Stimulated activated naive B cell treated with anti-CD40 and anti-IgM and Interleukin-4, amounts not matched to agents 10 μg/mL and 1 μg/mL and 100 μg/mL, for 72 hours (primary cell): ENCODE measurements around the gene TIMM10.

ENCODE experiments used
- ATAC-seq, 2 donors: fragments of 150-1000 bp; cut with Tn5 transposase; replicated peaks; 2 replicates each; pipeline ENCODE4 v1.10.0; 2021; ENCODE audit warnings: moderate library complexity in 1 of 2
- DNase-seq: peaks from one replicate; pipeline ENCODE4 v3.0.0; 2021
- H3K27ac Mint-ChIP-seq: one replicate; pipeline ENCODE4 v1.8.0; 2022; ENCODE audit warnings: mild to moderate bottlenecking, mixed read lengths
- H3K27me3 Mint-ChIP-seq, 2 donors: one replicate each; pipeline ENCODE4 v1.8.0; 2022; ENCODE audit warnings: mixed read lengths in 2 of 2
- H3K36me3 Mint-ChIP-seq, 2 donors: one replicate each; pipeline ENCODE4 v1.8.0; 2022; ENCODE audit warnings: mixed read lengths in 2 of 2, mild to moderate bottlenecking in 1 of 2
- H3K4me1 Mint-ChIP-seq, 2 donors: one replicate each; pipeline ENCODE4 v1.8.0; 2022; ENCODE audit warnings: mixed read lengths in 2 of 2, mild to moderate bottlenecking in 1 of 2
- H3K4me3 Mint-ChIP-seq, 2 donors: one replicate each; pipeline ENCODE4 v1.8.0; 2022; ENCODE audit warnings: mild to moderate bottlenecking in 2 of 2, mixed read lengths in 2 of 2, moderate library complexity in 1 of 2
- H3K9me3 Mint-ChIP-seq, 2 donors: one replicate each; pipeline ENCODE4 v1.8.0; 2022; ENCODE audit warnings: mixed read lengths in 2 of 2, mild to moderate bottlenecking in 1 of 2

The TIMM10 gene

DNA sequence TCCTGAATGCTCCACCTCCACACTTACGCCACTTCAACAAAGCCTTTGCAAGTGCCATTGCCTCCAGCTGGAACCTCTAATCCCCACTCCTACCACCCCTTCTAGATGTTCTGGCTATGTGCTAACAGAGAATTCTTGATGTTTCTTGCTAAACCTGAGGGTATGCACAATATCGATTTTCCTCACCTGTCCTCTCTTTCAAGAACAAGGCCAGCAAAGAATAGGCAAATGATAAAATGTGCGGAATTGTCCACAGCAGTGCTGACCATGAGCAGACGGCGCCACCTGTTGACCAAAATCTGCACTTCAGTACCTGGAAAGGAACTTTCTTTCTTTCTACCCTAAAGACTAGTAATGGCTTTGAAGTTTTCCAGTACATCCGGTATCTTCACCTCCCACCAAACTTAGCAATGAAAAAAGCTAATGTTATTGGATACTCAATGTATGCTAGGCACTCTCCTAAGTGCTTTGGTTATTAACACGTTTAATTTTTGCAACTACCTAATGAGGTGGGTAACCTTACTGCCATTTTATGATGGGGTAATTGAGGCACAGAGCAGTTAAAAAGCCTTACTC lies 3.4 kb downstream of the TIMM10 start:
- no peak overlapping the region for H3K27ac Mint-ChIP-seq
- no peaks in the 10 kb centered on the region for H3K27me3 Mint-ChIP-seq
- H3K36me3 Mint-ChIP-seq = peaks cover 24 to 31% of the 10 kb centered on the region in 2 donors
- no peak for ATAC-seq
- H3K9me3 Mint-ChIP-seq = no peaks in the 10 kb centered on the region
- DNase-seq = peak; percentile 22
- no peak overlapping the region for H3K4me3 Mint-ChIP-seq
- H3K4me1 Mint-ChIP-seq = peaks cover 16 to 22% of the 10 kb centered on the region in 2 donors

DNA sequence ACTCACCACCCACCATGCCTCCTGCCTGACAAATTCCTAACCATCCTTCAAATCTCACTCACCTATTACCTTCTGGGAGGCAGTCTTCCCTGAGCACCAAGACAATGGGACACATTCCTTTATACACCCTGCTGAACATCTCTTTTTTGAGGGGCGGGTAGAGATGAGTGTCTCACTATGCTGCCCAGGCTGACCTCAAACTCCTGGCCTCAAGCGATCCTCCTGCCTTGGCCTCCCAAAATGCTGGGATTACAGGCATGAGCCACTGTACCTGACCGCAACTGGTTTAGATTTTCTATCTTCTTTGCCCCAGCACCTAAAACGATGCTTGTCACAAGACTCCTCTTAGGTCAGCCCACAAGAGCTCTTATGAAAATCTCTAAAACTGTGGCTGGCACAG lies 7.1 kb downstream of the TIMM10 start:
- Mint-ChIP-seq H3K9me3 (no peaks in the 10 kb centered on the region), H3K27me3 (no peaks in the 10 kb centered on the region), H3K4me3 (no peak overlapping the region), H3K36me3 (peaks cover 19 to 30% of the 10 kb centered on the region in 2 donors), H3K4me1 (peaks cover 6 to 13% of the 10 kb centered on the region in 2 donors), H3K27ac (no peak overlapping the region)
- ATAC-seq = no peak
- DNase-seq = no peak

GRCh38 chr11:57521116-57521515 lies 9.4 kb downstream of the TIMM10 start:
- H3K4me3 Mint-ChIP-seq = no peak overlapping the region
- ATAC-seq = no peak

GRCh38 chr11:57516061-57516443 lies 14.5 kb downstream of the TIMM10 start:
- H3K27me3 Mint-ChIP-seq = no peaks in the 10 kb centered on the region
- peak overlapping the region; percentile 96 to 97 for H3K4me3 Mint-ChIP-seq
- H3K27ac Mint-ChIP-seq = peak overlapping the region; percentile 87
- no peaks in the 10 kb centered on the region for H3K9me3 Mint-ChIP-seq
- DNase-seq = no peak
- H3K36me3 Mint-ChIP-seq = peaks cover 3 to 4% of the 10 kb centered on the region in 2 donors
- no peak for ATAC-seq
- H3K4me1 Mint-ChIP-seq = peaks cover 27 to 38% of the 10 kb centered on the region in 2 donors

More at GRCh38 chr11:57521116-57521515, 9.4 kb downstream of the TIMM10 start:
- Mint-ChIP-seq H3K36me3 (peaks cover 8 to 16% of the 10 kb centered on the region in 2 donors), H3K4me1 (peaks cover 6 to 9% of the 10 kb centered on the region in 2 donors), H3K27me3 (no peaks in the 10 kb centered on the region), H3K9me3 (no peaks in the 10 kb centered on the region), H3K27ac (no peak overlapping the region)
- no peak for DNase-seq

DNA sequence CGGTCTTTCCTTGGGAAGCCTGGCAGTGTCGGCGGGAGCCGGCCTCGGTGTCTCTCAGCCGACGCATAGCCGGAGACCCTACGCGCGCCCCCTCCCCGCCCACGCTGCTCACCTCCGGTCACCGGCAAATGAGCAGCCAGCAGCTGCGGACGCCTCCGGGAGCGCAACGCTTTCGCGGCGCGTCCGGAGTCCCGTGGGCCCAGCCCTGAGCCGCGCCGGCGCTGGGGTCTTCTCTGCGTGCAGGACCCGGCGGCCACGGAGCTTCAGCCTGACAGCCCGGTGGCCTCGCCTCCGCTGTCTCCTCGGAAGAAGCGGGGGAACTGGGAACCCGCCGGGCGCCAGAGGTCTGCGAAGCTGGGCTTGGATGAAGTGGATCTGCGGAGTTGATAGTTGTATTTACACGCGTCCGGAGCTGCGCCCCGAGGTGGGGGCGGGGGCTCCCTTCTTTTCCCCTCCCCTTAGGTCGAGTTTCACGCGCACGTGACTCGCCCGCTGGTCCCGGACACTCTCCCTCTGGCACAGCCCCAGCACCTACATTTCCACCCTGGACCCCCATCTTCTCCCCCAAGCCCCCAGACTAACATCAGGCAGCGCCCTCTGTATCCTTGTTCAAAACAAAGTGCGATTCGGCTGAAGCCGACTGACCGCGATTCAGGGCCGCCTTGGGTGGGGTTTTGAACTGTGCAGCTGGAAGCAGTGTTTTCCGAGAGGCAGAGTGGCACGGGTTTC lies 15.1 kb downstream of the TIMM10 start, which contains the start of gene SLC43A1:
Gene SLC43A1, minus strand, starts transcription at position 371 of the 729 bp plus-strand sequence. CDS start 1,591 bp downstream, outside the sequence.
- H3K36me3 Mint-ChIP-seq = peaks cover 3 to 4% of the 10 kb centered on the region in 2 donors

DNA sequence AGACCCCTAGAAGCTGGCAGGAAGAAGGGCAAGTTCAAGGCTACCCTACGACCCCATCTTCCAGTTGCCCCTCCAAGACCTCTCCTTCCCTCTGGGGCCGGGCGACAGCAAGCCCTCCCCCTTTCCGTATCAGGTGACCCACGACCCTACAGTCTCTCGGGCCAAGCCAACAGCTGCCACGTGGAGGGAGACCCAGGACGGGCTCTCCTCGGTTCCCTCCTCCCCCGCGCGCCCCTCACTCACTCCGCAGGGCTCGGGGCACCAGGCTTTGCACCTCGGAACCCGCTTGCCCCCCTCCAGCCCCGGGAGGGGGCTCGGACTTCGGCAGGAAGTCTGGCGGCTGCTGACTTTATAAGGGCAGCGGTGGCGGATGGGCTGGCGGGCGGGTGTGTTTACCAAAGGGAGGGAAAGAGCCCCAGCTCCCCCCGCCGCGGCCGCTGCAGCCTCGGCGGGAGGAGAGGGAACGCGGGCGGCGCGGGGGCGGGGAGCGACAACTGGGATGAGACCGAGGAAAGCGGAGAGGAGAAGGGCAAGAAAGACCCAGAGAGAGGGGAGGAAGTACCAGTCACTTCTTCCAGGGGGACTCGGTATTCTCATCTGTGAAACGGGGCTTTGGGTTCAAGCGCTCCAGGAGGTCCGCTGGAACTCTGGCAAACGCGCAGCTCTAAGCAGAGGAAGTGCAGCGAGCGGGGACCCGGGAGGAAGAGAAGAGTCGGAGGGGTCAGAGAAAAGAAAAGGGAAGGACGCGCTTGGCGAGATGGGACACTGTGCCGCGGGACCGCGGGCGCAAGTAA lies 15.8 kb downstream of the TIMM10 start:
- H3K4me1 Mint-ChIP-seq = peaks cover 27 to 38% of the 10 kb centered on the region in 2 donors
- H3K4me3 Mint-ChIP-seq = peak overlapping the region; percentile 96 to 97
- no peak for DNase-seq

More for the DNA sequence above, 15.1 kb downstream of the TIMM10 start, which contains the start of gene SLC43A1:
- peak; percentile 32 to 38 for ATAC-seq
- DNase-seq = no peak
- H3K27ac Mint-ChIP-seq = peak within 1 kb of the TSS; percentile 92
- H3K27me3 Mint-ChIP-seq = no peaks in the 10 kb centered on the region
- peaks cover 27 to 38% of the 10 kb centered on the region in 2 donors for H3K4me1 Mint-ChIP-seq
- H3K4me3 Mint-ChIP-seq = peak within 1 kb of the TSS; percentile 96 to 97
- no peaks in the 10 kb centered on the region for H3K9me3 Mint-ChIP-seq

GRCh38 chr11:57513911-57514537 lies 16.5 kb downstream of the TIMM10 start:
- no peaks in the 10 kb centered on the region for H3K27me3 Mint-ChIP-seq
- no peak for DNase-seq
- no peak overlapping the region for H3K27ac Mint-ChIP-seq

More for the DNA sequence above, 15.8 kb downstream of the TIMM10 start:
- no peaks in the 10 kb centered on the region for H3K9me3 Mint-ChIP-seq
- ATAC-seq = peak; percentile 46 to 54
- no peaks in the 10 kb centered on the region for H3K27me3 Mint-ChIP-seq
- H3K27ac Mint-ChIP-seq = peak overlapping the region; percentile 92
- H3K36me3 Mint-ChIP-seq = peaks cover 3 to 4% of the 10 kb centered on the region in 2 donors

DNA sequence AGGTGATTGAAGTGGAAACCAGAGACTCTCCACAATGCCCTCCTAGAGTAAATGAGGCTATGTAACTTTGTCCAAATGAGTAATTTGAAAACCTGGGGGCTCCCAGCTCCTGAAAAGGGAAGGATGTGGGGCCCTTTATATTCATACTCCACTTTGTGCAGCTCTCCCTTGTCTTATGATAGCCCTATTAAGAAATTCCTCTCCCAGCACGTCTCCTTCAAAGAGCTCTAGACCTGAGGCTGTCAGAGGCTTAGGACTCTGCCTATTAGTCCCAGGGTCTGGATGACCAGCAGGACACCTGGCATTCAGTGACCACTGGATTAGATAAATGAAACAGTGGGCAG lies 17.1 kb downstream of the TIMM10 start:
- H3K27ac Mint-ChIP-seq = no peak overlapping the region
- DNase-seq = no peak
- no peak for ATAC-seq
- H3K9me3 Mint-ChIP-seq = no peaks in the 10 kb centered on the region
- H3K4me3 Mint-ChIP-seq = no peak overlapping the region
- H3K4me1 Mint-ChIP-seq = peaks cover 24 to 33% of the 10 kb centered on the region in 2 donors
- peaks cover 0 to 5% of the 10 kb centered on the region in 2 donors for H3K36me3 Mint-ChIP-seq
- no peaks in the 10 kb centered on the region for H3K27me3 Mint-ChIP-seq

More at GRCh38 chr11:57513911-57514537, 16.5 kb downstream of the TIMM10 start:
- H3K36me3 Mint-ChIP-seq = peaks cover 4 to 5% of the 10 kb centered on the region in 2 donors
- peak overlapping the region; percentile 96 to 97 for H3K4me3 Mint-ChIP-seq
- peaks cover 29 to 38% of the 10 kb centered on the region in 2 donors for H3K4me1 Mint-ChIP-seq
- no peaks in the 10 kb centered on the region for H3K9me3 Mint-ChIP-seq
- ATAC-seq = peak; percentile 52 to 53

GRCh38 chr11:57512646-57513451 lies 17.7 kb downstream of the TIMM10 start:
- no peaks in the 10 kb centered on the region for H3K9me3 Mint-ChIP-seq
- ATAC-seq (no peak), DNase-seq (no peak)
- H3K27ac Mint-ChIP-seq = no peak overlapping the region
- no peaks in the 10 kb centered on the region for H3K27me3 Mint-ChIP-seq
- peaks cover 24 to 33% of the 10 kb centered on the region in 2 donors for H3K4me1 Mint-ChIP-seq
- no peak overlapping the region for H3K4me3 Mint-ChIP-seq
- H3K36me3 Mint-ChIP-seq = peaks cover 0 to 5% of the 10 kb centered on the region in 2 donors

GRCh38 chr11:57511741-57512430 lies 18.7 kb downstream of the TIMM10 start:
- H3K4me3 Mint-ChIP-seq = no peak overlapping the region
- ATAC-seq (no peak), DNase-seq (no peak)
- H3K4me1 Mint-ChIP-seq = peaks cover 24 to 33% of the 10 kb centered on the region in 2 donors
- H3K9me3 Mint-ChIP-seq = no peaks in the 10 kb centered on the region
- no peaks in the 10 kb centered on the region for H3K27me3 Mint-ChIP-seq
- H3K27ac Mint-ChIP-seq = no peak overlapping the region
- H3K36me3 Mint-ChIP-seq = peaks cover 0 to 3% of the 10 kb centered on the region in 2 donors

DNA sequence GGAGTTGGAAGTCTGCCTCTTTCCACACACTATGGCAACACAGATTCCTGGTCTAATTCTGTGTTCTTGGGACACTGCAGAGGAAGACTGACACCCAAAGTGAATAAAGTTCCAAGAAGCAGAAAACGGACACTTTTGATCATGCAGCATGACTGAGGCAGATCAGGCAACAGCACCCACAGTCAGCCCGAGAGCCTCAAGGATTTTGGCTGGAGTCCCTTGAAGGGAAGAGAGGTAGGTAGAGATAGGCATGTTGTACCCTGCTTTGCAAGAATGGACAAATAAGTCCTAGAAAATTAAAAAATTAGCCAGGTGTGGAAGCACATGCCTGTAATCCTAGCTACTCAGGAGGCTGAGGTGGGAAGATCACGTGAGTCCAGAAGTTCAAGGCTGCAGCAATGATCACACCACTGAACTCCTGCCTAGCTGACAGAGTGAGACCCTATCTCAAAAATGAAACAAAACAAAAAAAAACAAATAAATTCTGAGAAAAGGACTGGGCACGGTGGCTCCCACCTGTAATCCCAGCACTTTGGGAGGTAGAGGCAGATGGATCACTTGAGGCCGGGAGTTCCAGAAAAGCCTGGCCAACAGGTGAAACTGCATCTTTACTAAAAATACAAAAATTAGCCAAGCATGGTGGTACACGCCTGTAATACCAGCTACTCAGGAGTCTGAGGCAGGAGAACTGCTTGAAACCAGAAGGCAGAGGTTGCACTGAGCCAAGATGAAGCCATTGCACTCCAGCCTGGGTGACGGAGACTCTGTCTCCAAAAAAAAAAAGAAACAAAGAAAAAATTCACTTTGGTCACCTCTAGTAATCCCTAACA lies 22.0 kb downstream of the TIMM10 start:
- Mint-ChIP-seq H3K36me3 (peaks cover 0 to 1% of the 10 kb centered on the region in 2 donors), H3K4me3 (no peak overlapping the region), H3K9me3 (no peaks in the 10 kb centered on the region), H3K4me1 (peaks cover 11 to 15% of the 10 kb centered on the region in 2 donors), H3K27ac (no peak overlapping the region), H3K27me3 (no peaks in the 10 kb centered on the region)
- ATAC-seq (no peak), DNase-seq (no peak)

- peaks cover 0 to 1% of the 10 kb centered on the region in 2 donors for H3K36me3 Mint-ChIP-seq
- H3K9me3 Mint-ChIP-seq = no peaks in the 10 kb centered on the region
- peaks cover 0 to 1% of the 10 kb centered on the region in 2 donors for H3K4me1 Mint-ChIP-seq
- H3K4me3 Mint-ChIP-seq = no peak overlapping the region
- no peak for ATAC-seq
- no peak overlapping the region for H3K27ac Mint-ChIP-seq
- H3K27me3 Mint-ChIP-seq = no peaks in the 10 kb centered on the region
- no peak for DNase-seq
These were observed 24.0 kb downstream of the TIMM10 start for GRCh38 chr11:57506522-57506921.
